ENCODE results near the gene BABAM1.

BABAM1 gene

GRCh38 chr19:17236811-17237543 lies 30.3 kb upstream of the BABAM1 start:
- DNase-seq (no peak), ATAC-seq (replicated peaks) (no peak)
- H3K27ac Mint-ChIP-seq = no peak overlapping the region
- no peaks in the 10 kb centered on the region for H3K9me3 Mint-ChIP-seq
- H3K4me3 Mint-ChIP-seq = peak overlapping the region; percentile 70 to 80
- peaks cover 9% of the 10 kb centered on the region for H3K36me3 Mint-ChIP-seq (ENCODE audit: insufficient read depth)
- H3K27me3 Mint-ChIP-seq = no peaks in the 10 kb centered on the region
- H3K4me1 Mint-ChIP-seq (ENCODE audit: low read depth in 2 of 2) = peaks cover 6 to 8% of the 10 kb centered on the region in 2 donors

GRCh38 chr19:17237747-17238706 lies 29.2 kb upstream of the BABAM1 start:
- H3K4me3 Mint-ChIP-seq = peak overlapping the region; percentile 22 to 33
- peaks cover 9% of the 10 kb centered on the region for H3K36me3 Mint-ChIP-seq (ENCODE audit: insufficient read depth)
- DNase-seq = no peak
- ATAC-seq (replicated peaks) = no peak
- no peaks in the 10 kb centered on the region for H3K9me3 Mint-ChIP-seq
- H3K4me1 Mint-ChIP-seq (ENCODE audit: low read depth in 2 of 2) = peaks cover 6 to 8% of the 10 kb centered on the region in 2 donors
- no peaks in the 10 kb centered on the region for H3K27me3 Mint-ChIP-seq
- H3K27ac Mint-ChIP-seq = no peak overlapping the region

GRCh38 chr19:17240062-17240752 lies 27.0 kb upstream of the BABAM1 start:
- Mint-ChIP-seq H3K27me3 (no peaks in the 10 kb centered on the region), H3K4me1 (ENCODE audit: low read depth in 2 of 2) (peaks cover 0 to 2% of the 10 kb centered on the region in 2 donors), H3K4me3 (no peak overlapping the region), H3K27ac (no peak overlapping the region), H3K9me3 (no peaks in the 10 kb centered on the region), H3K36me3 (ENCODE audit: insufficient read depth) (no peaks in the 10 kb centered on the region)
- ATAC-seq (replicated peaks) = no peak
- no peak for DNase-seq

- no peak for ATAC-seq (replicated peaks)
- Mint-ChIP-seq H3K4me3 (no peak overlapping the region), H3K36me3 (ENCODE audit: insufficient read depth) (no peaks in the 10 kb centered on the region), H3K4me1 (ENCODE audit: low read depth in 2 of 2) (peaks cover 0 to 2% of the 10 kb centered on the region in 2 donors), H3K27ac (no peak overlapping the region), H3K9me3 (no peaks in the 10 kb centered on the region), H3K27me3 (no peaks in the 10 kb centered on the region)
- no peak for DNase-seq
Observed at GRCh38 chr19:17240826-17241399, 26.3 kb upstream of the BABAM1 start.

GRCh38 chr19:17242431-17243208 lies 24.6 kb upstream of the BABAM1 start:
- Mint-ChIP-seq H3K27me3 (peaks cover 0 to 8% of the 10 kb centered on the region in 2 donors), H3K4me3 (no peak overlapping the region), H3K36me3 (ENCODE audit: insufficient read depth) (peaks cover 11% of the 10 kb centered on the region), H3K27ac (peak overlapping the region in 1 of 2 donors; percentile 2), H3K4me1 (ENCODE audit: low read depth in 2 of 2) (peaks cover 12 to 13% of the 10 kb centered on the region in 2 donors), H3K9me3 (no peaks in the 10 kb centered on the region)
- no peak for ATAC-seq (replicated peaks)
- DNase-seq = no peak

GRCh38 chr19:17243211-17243829 lies 23.9 kb upstream of the BABAM1 start:
- Mint-ChIP-seq H3K27me3 (peaks cover 0 to 8% of the 10 kb centered on the region in 2 donors), H3K9me3 (no peaks in the 10 kb centered on the region), H3K4me1 (ENCODE audit: low read depth in 2 of 2) (peaks cover 12 to 13% of the 10 kb centered on the region in 2 donors), H3K4me3 (peak overlapping the region in 1 of 2 donors; percentile 66), H3K36me3 (ENCODE audit: insufficient read depth) (peaks cover 11% of the 10 kb centered on the region), H3K27ac (peak overlapping the region in 1 of 2 donors; percentile 26)
- ATAC-seq (replicated peaks) (no peak), DNase-seq (no peak)

GRCh38 chr19:17243830-17244617 lies 23.2 kb upstream of the BABAM1 start:
- H3K9me3 Mint-ChIP-seq = no peaks in the 10 kb centered on the region
- H3K27me3 Mint-ChIP-seq = peaks cover 0 to 8% of the 10 kb centered on the region in 2 donors
- no peak for DNase-seq
- peaks cover 11% of the 10 kb centered on the region for H3K36me3 Mint-ChIP-seq (ENCODE audit: insufficient read depth)
- H3K4me3 Mint-ChIP-seq = peak overlapping the region; percentile 58 to 66
- peak overlapping the region in 1 of 2 donors; percentile 26 for H3K27ac Mint-ChIP-seq
- no peak for ATAC-seq (replicated peaks)
- H3K4me1 Mint-ChIP-seq (ENCODE audit: low read depth in 2 of 2) = peaks cover 12 to 13% of the 10 kb centered on the region in 2 donors

- H3K27ac Mint-ChIP-seq = no peak overlapping the region
- no peak for DNase-seq
- peak; percentile 7 for ATAC-seq (replicated peaks)
- peak overlapping the region; percentile 58 to 66 for H3K4me3 Mint-ChIP-seq
- peaks cover 12 to 13% of the 10 kb centered on the region in 2 donors for H3K4me1 Mint-ChIP-seq (ENCODE audit: low read depth in 2 of 2)
- peaks cover 0 to 8% of the 10 kb centered on the region in 2 donors for H3K27me3 Mint-ChIP-seq
- H3K9me3 Mint-ChIP-seq = no peaks in the 10 kb centered on the region
- peaks cover 11% of the 10 kb centered on the region for H3K36me3 Mint-ChIP-seq (ENCODE audit: insufficient read depth)
Observed at GRCh38 chr19:17244618-17245534, 22.4 kb upstream of the BABAM1 start.

GRCh38 chr19:17245535-17245984 lies 21.7 kb upstream of the BABAM1 start, which contains the start of gene NR2F6:
TSS of gene NR2F6 (minus strand) at chr19:17245919. CDS start at chr19:17245220, 699 bp downstream.
- Mint-ChIP-seq H3K4me1 (ENCODE audit: low read depth in 2 of 2) (peaks cover 12 to 13% of the 10 kb centered on the region in 2 donors), H3K4me3 (peak within 1 kb of the TSS; percentile 90 to 91), H3K27me3 (peaks cover 0 to 8% of the 10 kb centered on the region in 2 donors), H3K9me3 (no peaks in the 10 kb centered on the region), H3K27ac (peak within 1 kb of the TSS; percentile 65 to 81), H3K36me3 (ENCODE audit: insufficient read depth) (peaks cover 11% of the 10 kb centered on the region)
- ATAC-seq (replicated peaks) (no peak), DNase-seq (no peak)

GRCh38 chr19:17246681-17247425 lies 20.4 kb upstream of the BABAM1 start:
- Mint-ChIP-seq H3K27ac (peak overlapping the region in 1 of 2 donors; percentile 65), H3K36me3 (ENCODE audit: insufficient read depth) (peaks cover 11% of the 10 kb centered on the region), H3K4me3 (peak overlapping the region; percentile 90 to 91), H3K27me3 (peaks cover 0 to 8% of the 10 kb centered on the region in 2 donors), H3K9me3 (no peaks in the 10 kb centered on the region), H3K4me1 (ENCODE audit: low read depth in 2 of 2) (peaks cover 10 to 12% of the 10 kb centered on the region in 2 donors)
- no peak for DNase-seq
- no peak for ATAC-seq (replicated peaks)
